Vagina (tissue), 2 donors: ENCODE data around the gene FGD4.

Experiments used
- CTCF ChIP-seq, 3 experiments: fragments of 450-650 bp in 2 of 3; fragments of 200-600 bp in 1 of 3; sonication (generic) in 1 of 3; IDR thresholded peaks; one replicate each; pipeline ENCODE4 v1.5.1; 2017 to 2019; ENCODE audit warnings: antibody characterized with exemption in 3 of 3, mild to moderate bottlenecking in 2 of 3, moderate library complexity in 2 of 3
- POLR2A ChIP-seq, 2 donors: fragments of 450-650 bp; IDR thresholded peaks; one replicate each; pipeline ENCODE4 v1.6.1; 2017; ENCODE audit warnings: antibody characterized with exemption in 2 of 2, mild to moderate bottlenecking in 2 of 2, moderate library complexity in 2 of 2
- POLR2AphosphoS5 ChIP-seq, 2 donors: sonication (generic); formaldehyde crosslinking; IDR thresholded peaks; one replicate each; pipeline ENCODE4 v1.9.0; 2017; ENCODE audit warnings: antibody characterized with exemption in 2 of 2, mild to moderate bottlenecking in 2 of 2, low read depth in 1 of 2; ENCODE audit not compliant: insufficient read depth in 1 of 2

- TF ChIP-seq CTCF (IDR thresholded peaks at IDR 0.05): no peak
- TF ChIP-seq POLR2A (IDR thresholded peaks at IDR 0.05): no peak
- no peak for TF ChIP-seq POLR2AphosphoS5 (IDR thresholded peaks at IDR 0.05; ENCODE audit: insufficient read depth in 1 of 2, low read depth in 1 of 2)
Measured at GRCh38 chr12:32559434-32559833, 160.1 kb downstream of the FGD4 start.
